ENCODE data around the gene PAX6. TPM values are rescaled to one million over a fixed set of nuclear protein-coding genes. Genes with fewer than 3 reads are reported as not detected.

The PAX6 gene
- total RNA-seq, 1 experiment from 2014 or later, result 0.43 TPM

GRCh38 chr11:31740131-31740530 is 71.0 kb downstream of the PAX6 start:
- Histone ChIP-seq H3K9me3 (no peaks in the 10 kb centered on the region), H3K4me3 (ENCODE audit: low read depth, low read length) (no peak overlapping the region), H3K4me1 (no peaks in the 10 kb centered on the region), H3K36me3 (ENCODE audit: control insufficient read depth, insufficient read depth, low read length) (no peaks in the 10 kb centered on the region), H3K27me3 (replicated peaks; ENCODE audit: control insufficient read depth, insufficient read depth, low read length) (no peaks in the 10 kb centered on the region)
- H3K27me3 Mint-ChIP-seq (ENCODE audit: insufficient read depth, unreplicated experiment), result no peaks in the 10 kb centered on the region
- H3K36me3 Mint-ChIP-seq (ENCODE audit: insufficient read depth, unreplicated experiment), result no peaks in the 10 kb centered on the region
- H3K9me3 Mint-ChIP-seq (ENCODE audit: unreplicated experiment), result peaks cover 14% of the 10 kb centered on the region
- no TSS peak for BruUV-seq (replicated peaks)
- no peak overlapping the region for H3K4me3 Mint-ChIP-seq (ENCODE audit: unreplicated experiment)
- ChIA-PET CTCF (no interaction called here), POLR2A (no interaction called here)
- H3K4me1 Mint-ChIP-seq (ENCODE audit: low read depth, unreplicated experiment), result no peaks in the 10 kb centered on the region
- DNase-seq, result no peak
- intact Hi-C loops (cut with micrococcal nuclease; ENCODE audit: unreplicated experiment), result no loop called here
- H3K27ac Mint-ChIP-seq (ENCODE audit: unreplicated experiment), result no peak overlapping the region
- TF ChIP-seq CTCF (IDR thresholded peaks at IDR 0.05; ENCODE audit: insufficient read depth in 1 of 2, low read depth in 1 of 2, low read length in 1 of 2, severe bottlenecking in 1 of 2, unreplicated experiment in 1 of 2), result no peak
